OCI-LY7 (cell line): ENCODE data around the gene GRB7. TPM values are rescaled to one million over a fixed set of nuclear protein-coding genes. Genes with fewer than 3 reads are reported as not detected.
A peak's percentile ranks its signal among the peaks of the same experiment; 100 is the strongest.

Source experiments
- BruUV-seq: library from RNA; stranded (reverse); fragments of 400-500 nt; replicated peaks from 2 replicates; lab custom pipeline; 2021; lab: Mats Ljungman, UMichigan
- CTCF ChIA-PET: fragments of 300-600 bp; sonication (Branson Sonifier 250); formaldehyde crosslinking; loops from one replicate; lab custom pipeline; 2022; ENCODE audit warnings: antibody characterized with exemption; ENCODE audit not compliant: unreplicated experiment; lab: Charles Lee
- POLR2A ChIA-PET: fragments of 300-600 bp; sonication (Branson Sonifier 250); formaldehyde crosslinking; loops from one replicate; lab custom pipeline; 2022; ENCODE audit warnings: antibody characterized with exemption; lab: Charles Lee
- DNase-seq: peaks from one replicate; pipeline ENCODE4 v3.0.0-alpha.2; 2015; ENCODE audit warnings: low spot score
- H2AFZ ChIP-seq: fragments of 200-600 bp; sonication (generic), shearing (Covaris generic); 2 replicates; pipeline ENCODE4 v1.6.1; 2014; ENCODE audit warnings: mild to moderate bottlenecking, antibody characterized with exemption, low read length, moderate library complexity
- H3K27ac ChIP-seq: fragments of 200-600 bp; sonication (generic); 2 replicates; pipeline ENCODE4 v1.5.1; 2014; ENCODE audit warnings: mixed run types, low read depth, mild to moderate bottlenecking, moderate library complexity, low read length, inconsistent platforms; ENCODE audit not compliant: poor library complexity, severe bottlenecking
- H3K36me3 ChIP-seq: fragments of 200-600 bp; sonication (generic); 2 replicates; pipeline ENCODE4 v1.6.1; 2014; ENCODE audit warnings: mild to moderate bottlenecking, antibody characterized with exemption, low read length, moderate library complexity, mixed read lengths; ENCODE audit not compliant: insufficient read depth
- H3K4me1 ChIP-seq: fragments of 200-600 bp; sonication (generic); 2 replicates; pipeline ENCODE4 v1.5.1; 2014; ENCODE audit warnings: mild to moderate bottlenecking, low read length; ENCODE audit not compliant: insufficient read depth, poor library complexity, severe bottlenecking
- H3K4me2 ChIP-seq: fragments of 200-600 bp; sonication (generic); 2 replicates; pipeline ENCODE4 v1.6.1; 2014; ENCODE audit warnings: mild to moderate bottlenecking, low read length
- H3K4me3 ChIP-seq: fragments of 200-600 bp; sonication (generic); 2 replicates; pipeline ENCODE4 v1.5.1; 2014; ENCODE audit warnings: mild to moderate bottlenecking, low read depth, low read length; ENCODE audit not compliant: poor library complexity, severe bottlenecking
- H3K79me2 ChIP-seq: fragments of 200-600 bp; sonication (generic); 2 replicates; pipeline ENCODE4 v1.6.1; 2016; ENCODE audit warnings: low read depth, mild to moderate bottlenecking, low read length, moderate library complexity, mixed read lengths; ENCODE audit not compliant: insufficient read depth
- H3K9me2 ChIP-seq: fragments of 200-600 bp; sonication (generic); 2 replicates; pipeline ENCODE4 v1.6.1; 2016; ENCODE audit warnings: mild to moderate bottlenecking, low read length, mixed read lengths; ENCODE audit not compliant: insufficient read depth
- H3K9me3 ChIP-seq: fragments of 200-600 bp; sonication (generic); 2 replicates; pipeline ENCODE4 v1.6.1; 2014; ENCODE audit warnings: mild to moderate bottlenecking, mixed run types, low read length, mixed read lengths
- H4K20me1 ChIP-seq: fragments of 200-600 bp; sonication (generic); 2 replicates; pipeline ENCODE4 v1.6.1; 2014; ENCODE audit warnings: mild to moderate bottlenecking, antibody characterized with exemption, low read length, moderate library complexity, mixed read lengths; ENCODE audit not compliant: insufficient read depth
- CTCF ChIP-seq: fragments of 200-600 bp; sonication (generic); conservative IDR thresholded peaks from 2 replicates; pipeline ENCODE4 v1.5.1; 2014; ENCODE audit warnings: mild to moderate bottlenecking, antibody characterized with exemption, low read length, moderate library complexity, mixed read lengths
- EZH2phosphoT487 ChIP-seq: fragments of 200-600 bp; sonication (generic); IDR thresholded peaks from 2 replicates; pipeline ENCODE4 v1.6.1; 2018; ENCODE audit warnings: low read depth, borderline replicate concordance, mild to moderate bottlenecking, mixed run types, antibody characterized with exemption, low read length, moderate library complexity, mixed read lengths
- intact Hi-C: fragments of 100-400 bp; cut with micrococcal nuclease; formaldehyde crosslinking; loops from one replicate; pipeline ENCODE4 v1.10.0; 2022; ENCODE audit not compliant: unreplicated experiment
- total RNA-seq, 2 experiments: library from RNA; depleted of rRNA in 1 of 2; stranded (reverse); fragments of >200 nt in 1 of 2; shearing (Covaris generic) in 1 of 2; gene quantifications; 2 replicates each; pipeline ENCODE4 v1.2.3, GENCODE V29; 2014 to 2022

GRB7 gene
- total RNA-seq, 2 experiments from 2014 or later = 0.25 TPM; not detected in 1

GRCh38 chr17:39787743-39788484 is 50.2 kb downstream of the GRB7 start:
- ChIA-PET POLR2A (interaction anchor here (0.6 to 1.2 kb wide), 4 partner anchors 7 to 171 kb away, joined by 3 to 5 read pairs (median 4); no protein-coding TSS in a partner anchor), CTCF (no interaction called here)
- TF ChIP-seq EZH2phosphoT487 (no peak), CTCF (no peak)
- H3K4me1 ChIP-seq = peaks cover 78% of the 10 kb centered on the region
- intact Hi-C loops = no loop called here
- no peak overlapping the region for H3K4me3 ChIP-seq
- peak overlapping the region; percentile 37 for H3K4me2 ChIP-seq
- no peak for DNase-seq
- H3K27ac ChIP-seq = peak overlapping the region; percentile 56
- peaks cover 56% of the 10 kb centered on the region; the same call in 1 of the 2 replicates for H3K79me2 ChIP-seq
- H3K9me2 ChIP-seq = no peaks in the 10 kb centered on the region
- H3K9me3 ChIP-seq = no peaks in the 10 kb centered on the region
- H3K36me3 ChIP-seq = peaks cover 97% of the 10 kb centered on the region
- H4K20me1 ChIP-seq = no peaks in the 10 kb centered on the region
- no TSS peak for BruUV-seq
- H2AFZ ChIP-seq = no peak overlapping the region

- Histone ChIP-seq H3K79me2 (peaks cover 60% of the 10 kb centered on the region; the same call in 1 of the 2 replicates), H3K9me2 (no peaks in the 10 kb centered on the region), H3K4me3 (peak overlapping the region; percentile 52), H3K36me3 (peaks cover 63% of the 10 kb centered on the region), H3K4me2 (peak overlapping the region; percentile 71), H3K9me3 (no peaks in the 10 kb centered on the region), H3K4me1 (peaks cover 93% of the 10 kb centered on the region), H2AFZ (no peak overlapping the region; the same call in 1 of the 2 replicates), H3K27ac (peak overlapping the region; percentile 99), H4K20me1 (no peaks in the 10 kb centered on the region)
- BruUV-seq = no TSS peak
- ChIA-PET CTCF (no interaction called here), POLR2A (interaction anchor here (0.6 to 6.1 kb wide), 7 partner anchors 9 to 102 kb away, joined by 3 to 70 read pairs (median 9); partner anchors contain the start of gene IKZF3)
- DNase-seq = no peak
- intact Hi-C loops = no loop called here
- TF ChIP-seq CTCF (no peak), EZH2phosphoT487 (no peak)
Observed at GRCh38 chr17:39791111-39791992, 53.6 kb downstream of the GRB7 start.
